ENCODE data around the gene API5. TPM values are rescaled to one million over a fixed set of nuclear protein-coding genes. Genes with fewer than 3 reads are reported as not detected.

Gene API5
- total and polyA plus RNA-seq, 2 donors = 56.4 to 76.7 TPM

Other genes starting within 250 kb of the API5 start
- 40.9 TPM for gene TTC17, start 46.9 kb downstream of the API5 start, total RNA-seq
- 67.4 TPM for gene TTC17, start 46.9 kb downstream of the API5 start, polyA plus RNA-seq